HepG2 (cell line): Measurements from ENCODE around the gene THADA. TPM values are rescaled to one million over a fixed set of nuclear protein-coding genes. Genes with fewer than 3 reads are reported as not detected.

Experiments used
- CCDC6 ChIP-seq: sonication (generic); formaldehyde crosslinking; IDR thresholded peaks from 2 replicates; pipeline ENCODE4 v1.8.1; 2022; ENCODE audit warnings: mild to moderate bottlenecking, missing genetic modification reagents, moderate library complexity
- E2F1 ChIP-seq: sonication (generic); formaldehyde crosslinking; IDR thresholded peaks from 2 replicates; pipeline ENCODE4 v1.5.0; 2020; ENCODE audit warnings: missing genetic modification reagents
- E2F2 ChIP-seq: sonication (generic); formaldehyde crosslinking; IDR thresholded peaks from 2 replicates; pipeline ENCODE4 v1.4.0; 2020; ENCODE audit warnings: missing genetic modification reagents, borderline replicate concordance
- HMG20B ChIP-seq: conservative IDR thresholded peaks from 2 replicates; pipeline ENCODE4 v1.6.1; 2016; ENCODE audit warnings: missing genetic modification reagents, missing compliant biosample characterization
- MEIS2 ChIP-seq: sonication (generic); formaldehyde crosslinking; IDR thresholded peaks from 2 replicates; pipeline ENCODE4 v1.9.0; 2021; ENCODE audit warnings: mild to moderate bottlenecking, missing genetic modification reagents
- SAFB2 ChIP-seq: sonication (generic); formaldehyde crosslinking; IDR thresholded peaks from 2 replicates; pipeline ENCODE4 v1.5.1; 2020; ENCODE audit warnings: missing genetic modification reagents, low read depth, mild to moderate bottlenecking, borderline replicate concordance
- SMAD3 ChIP-seq: sonication (generic); formaldehyde crosslinking; IDR thresholded peaks from 2 replicates; pipeline ENCODE4 v1.4.0; 2020; ENCODE audit warnings: missing genetic modification reagents
- SOX13 ChIP-seq, 3 experiments: fragments of 450-650 bp in 1 of 3; sonication (generic) in 1 of 3; formaldehyde crosslinking in 1 of 3; IDR thresholded peaks in 2 of 3; conservative IDR thresholded peaks in 1 of 3; 2 replicates each; pipeline versions ENCODE4 v1.5.0 to v1.6.1; 2016 to 2020; ENCODE audit warnings: antibody characterized with exemption in 1 of 3, mild to moderate bottlenecking in 1 of 3, missing compliant biosample characterization in 1 of 3, missing genetic modification reagents in 1 of 3, moderate library complexity in 1 of 3
- ZBTB10 ChIP-seq: sonication (generic); formaldehyde crosslinking; IDR thresholded peaks from 2 replicates; pipeline ENCODE4 v1.4.0; 2020; ENCODE audit warnings: missing genetic modification reagents, borderline replicate concordance
- ZBTB8A ChIP-seq: sonication (generic); formaldehyde crosslinking; IDR thresholded peaks from 2 replicates; pipeline ENCODE4 v1.4.0; 2020; ENCODE audit warnings: mild to moderate bottlenecking, low read depth, missing genetic modification reagents, borderline replicate concordance
- ZHX1 ChIP-seq: sonication (generic); formaldehyde crosslinking; IDR thresholded peaks from 2 replicates; pipeline ENCODE4 v1.8.1; 2022; ENCODE audit warnings: low read depth, mild to moderate bottlenecking, missing genetic modification reagents
- ZNF234 ChIP-seq: sonication (generic); formaldehyde crosslinking; conservative IDR thresholded peaks from 2 replicates; pipeline ENCODE4 v1.5.1; 2020; ENCODE audit warnings: mild to moderate bottlenecking, missing genetic modification reagents
- ZNF503 ChIP-seq: sonication (generic); formaldehyde crosslinking; IDR thresholded peaks from 2 replicates; pipeline ENCODE4 v1.4.0; 2020; ENCODE audit warnings: missing genetic modification reagents
- polyA plus RNA-seq, 8 experiments: library from polyadenylated mRNA; depleted of rRNA in 3 of 8; stranded (reverse) in 7 of 8; unstranded in 1 of 8; fragments of >200 nt; fragmentation: Illumina TruSeq in 4 of 8; extraction: Trizol in 4 of 8; gene quantifications; 2 replicates each; pipeline versions ENCODE4 v1.2.1 to v1.2.3, GENCODE V29; 2011 to 2016; ENCODE audit warnings: low read depth in 4 of 8, missing spikeins in 1 of 8, mixed read lengths in 1 of 8; ENCODE audit not compliant: insufficient read depth in 1 of 8
- total RNA-seq, 5 experiments: library from RNA; depleted of rRNA; stranded (reverse); fragments of >200 nt; fragmentation: Illumina TruSeq; extraction: Trizol; gene quantifications; 2 replicates each; pipeline ENCODE4 v1.2.3, GENCODE V29; 2016; ENCODE audit warnings: low read depth in 1 of 5

THADA gene
- total and polyA plus RNA-seq, 2 of the 13 experiments (the other 11 are each of a cell fraction or from before 2014, with no cell fraction given): 12.7 to 21.7 TPM

GRCh38 chr2:43210467-43211303 lies 385.2 kb downstream of the THADA start (continued):
- TF ChIP-seq ZHX1 (CRISPR knock-in tag) (peak; percentile 61; the same call in 1 of the 2 replicates), SAFB2 (peak; percentile 32; the same call in 1 of the 2 replicates), ZBTB10 (CRISPR knock-in tag) (peak; percentile 66; the same call in 1 of the 2 replicates), MEIS2 (CRISPR knock-in tag) (peak; percentile 90), HMG20B (CRISPR knock-in tag) (peak; percentile 61; the same call in 1 of the 2 replicates), SMAD3 (CRISPR knock-in tag) (peak; percentile 68; the same call in 1 of the 2 replicates), E2F1 (CRISPR knock-in tag) (0 out of 2 replicates have a peak, but pooled peaks have one; percentile 66), CCDC6 (CRISPR knock-in tag) (peak; percentile 91), E2F2 (peak; percentile 98; the same call in 1 of the 2 replicates), ZNF234 (CRISPR knock-in tag) (0 out of 2 replicates have a peak, but pooled peaks have one; percentile 71), ZNF503 (0 out of 2 replicates have a peak, but pooled peaks have one; percentile 41), SOX13 (IDR thresholded peaks at IDR 0.05) (no peak), SOX13 (CRISPR knock-in tag; conservative IDR thresholded peaks at IDR 0.05 in 1 of 2, IDR thresholded peaks at IDR 0.05 in 1 of 2) (peak in 1 of 2 experiments; percentile 82; a peak in 2 of 4 replicates), ZBTB8A (CRISPR knock-in tag) (0 out of 2 replicates have a peak, but pooled peaks have one; percentile 26)
